ENCODE data around the gene PDE5A. TPM values are rescaled to one million over a fixed set of nuclear protein-coding genes. Genes with fewer than 3 reads are reported as not detected.

The PDE5A gene
- polyA plus RNA-seq, 1 donor (not counting 4 experiments of a cell fraction or from before 2014, with no cell fraction given), result 3.6 TPM

DNA sequence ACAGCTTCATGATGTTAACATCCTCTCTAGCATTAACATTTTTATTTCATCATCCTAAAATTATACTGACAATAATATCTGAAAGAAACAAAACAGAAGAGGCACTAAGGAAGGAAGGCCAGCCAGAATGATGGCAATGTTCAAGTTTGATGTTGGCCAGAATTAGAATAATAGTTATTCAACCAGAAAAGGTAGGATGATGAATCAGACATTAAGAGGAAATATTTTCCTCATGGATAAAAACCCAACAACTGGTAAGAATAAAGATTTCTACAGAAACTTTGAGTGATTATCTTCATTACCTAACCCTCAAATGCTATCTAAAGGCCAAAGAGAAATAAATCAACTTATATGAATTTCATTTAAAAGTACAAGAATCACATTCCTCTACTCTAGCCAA lies 105.2 kb downstream of the PDE5A start:
- peaks cover 11% of the 10 kb centered on the region for H3K4me1 ChIP-seq (ENCODE audit: control insufficient read depth, extremely low read depth, insufficient read depth, low read length)
- no peak overlapping the region for H3K4me2 ChIP-seq (ENCODE audit: control insufficient read depth, extremely low read depth, insufficient read depth, low read depth, low read length)
- TF ChIP-seq, protein P1, sequence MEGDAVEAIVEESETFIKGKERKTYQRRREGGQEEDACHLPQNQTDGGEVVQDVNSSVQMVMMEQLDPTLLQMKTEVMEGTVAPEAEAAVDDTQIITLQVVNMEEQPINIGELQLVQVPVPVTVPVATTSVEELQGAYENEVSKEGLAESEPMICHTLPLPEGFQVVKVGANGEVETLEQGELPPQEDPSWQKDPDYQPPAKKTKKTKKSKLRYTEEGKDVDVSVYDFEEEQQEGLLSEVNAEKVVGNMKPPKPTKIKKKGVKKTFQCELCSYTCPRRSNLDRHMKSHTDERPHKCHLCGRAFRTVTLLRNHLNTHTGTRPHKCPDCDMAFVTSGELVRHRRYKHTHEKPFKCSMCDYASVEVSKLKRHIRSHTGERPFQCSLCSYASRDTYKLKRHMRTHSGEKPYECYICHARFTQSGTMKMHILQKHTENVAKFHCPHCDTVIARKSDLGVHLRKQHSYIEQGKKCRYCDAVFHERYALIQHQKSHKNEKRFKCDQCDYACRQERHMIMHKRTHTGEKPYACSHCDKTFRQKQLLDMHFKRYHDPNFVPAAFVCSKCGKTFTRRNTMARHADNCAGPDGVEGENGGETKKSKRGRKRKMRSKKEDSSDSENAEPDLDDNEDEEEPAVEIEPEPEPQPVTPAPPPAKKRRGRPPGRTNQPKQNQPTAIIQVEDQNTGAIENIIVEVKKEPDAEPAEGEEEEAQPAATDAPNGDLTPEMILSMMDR (optimal IDR thresholded peaks at IDR 0.05 in 1 of 3, IDR thresholded peaks at IDR 0.05 in 1 of 3, conservative IDR thresholded peaks at IDR 0.05 in 1 of 3; ENCODE audit: extremely low read depth in 1 of 3, insufficient read depth in 2 of 3, low read length in 3 of 3), result no peak
- TF ChIP-seq EZH2 (IDR thresholded peaks at IDR 0.05; ENCODE audit: low read length), result no peak
- H3K9ac ChIP-seq (ENCODE audit: control insufficient read depth, extremely low read depth, insufficient read depth, low read length), result no peak overlapping the region
- no peaks in the 10 kb centered on the region for H3K36me3 ChIP-seq (ENCODE audit: control insufficient read depth in 2 of 2, extremely low read depth in 1 of 2, insufficient read depth in 2 of 2, low read length in 2 of 2)
- H4K20me1 ChIP-seq (ENCODE audit: control insufficient read depth, extremely low read depth, insufficient read depth, low read length), result no peaks in the 10 kb centered on the region
- no peak overlapping the region for H3K27ac ChIP-seq (ENCODE audit: control insufficient read depth, insufficient read depth, low read length)
- H3K9me3 ChIP-seq (ENCODE audit: control insufficient read depth, low read depth, low read length), result no peaks in the 10 kb centered on the region
- H3K27me3 ChIP-seq (ENCODE audit: control insufficient read depth, extremely low read depth, insufficient read depth, low read length), result no peaks in the 10 kb centered on the region
- H2AFZ ChIP-seq (ENCODE audit: control insufficient read depth, low read length), result no peak overlapping the region
- H3K4me3 ChIP-seq (ENCODE audit: control insufficient read depth in 2 of 3, extremely low read depth in 1 of 3, insufficient read depth in 2 of 3, low read depth in 1 of 3, low read length in 3 of 3), result no peak overlapping the region
- DNase-seq (ENCODE audit: low read depth, low spot score) (no peak), FAIRE-seq (no peak)
- no peaks in the 10 kb centered on the region for H3K9me1 ChIP-seq (ENCODE audit: control insufficient read depth, extremely low read depth, insufficient read depth, low read length)
- dilution Hi-C loops (cut with MboI; ENCODE audit: extremely low pct_ligation_motif_present, low sequenced_read_pairs), result no loop called here
- H3K79me2 ChIP-seq (ENCODE audit: control insufficient read depth, insufficient read depth, low read length), result no peaks in the 10 kb centered on the region

DNA sequence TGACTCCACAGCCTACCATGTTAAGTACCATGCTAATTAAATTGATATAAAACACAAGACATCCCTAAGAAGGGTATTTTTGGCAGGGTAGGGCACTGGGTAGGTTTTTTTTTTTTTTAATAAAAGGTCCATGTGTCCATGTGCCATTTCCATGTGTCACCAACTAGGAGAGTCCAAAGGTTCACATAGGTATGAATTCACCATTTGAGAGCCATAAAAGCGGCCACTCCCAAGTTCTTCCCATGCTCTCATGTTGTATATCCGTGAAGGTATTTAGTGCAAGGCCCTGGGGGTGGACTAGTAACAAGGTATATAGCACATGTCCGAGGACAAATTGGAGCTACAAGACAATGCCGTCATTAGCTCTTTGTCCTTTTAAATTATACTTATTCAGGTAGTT lies 107.3 kb downstream of the PDE5A start:
- H3K27ac ChIP-seq (ENCODE audit: control insufficient read depth, insufficient read depth, low read length), result no peak overlapping the region
- TF ChIP-seq EZH2 (IDR thresholded peaks at IDR 0.05; ENCODE audit: low read length), result no peak
- TF ChIP-seq, protein P1 (optimal IDR thresholded peaks at IDR 0.05 in 1 of 3, IDR thresholded peaks at IDR 0.05 in 1 of 3, conservative IDR thresholded peaks at IDR 0.05 in 1 of 3; ENCODE audit: extremely low read depth in 1 of 3, insufficient read depth in 2 of 3, low read length in 3 of 3), result no peak
- H3K9me1 ChIP-seq (ENCODE audit: control insufficient read depth, extremely low read depth, insufficient read depth, low read length), result no peaks in the 10 kb centered on the region
- dilution Hi-C loops (cut with MboI; ENCODE audit: extremely low pct_ligation_motif_present, low sequenced_read_pairs), result no loop called here
- H3K36me3 ChIP-seq (ENCODE audit: control insufficient read depth in 2 of 2, extremely low read depth in 1 of 2, insufficient read depth in 2 of 2, low read length in 2 of 2), result peaks cover 0 to 2% of the 10 kb centered on the region in 2 experiments
- DNase-seq (ENCODE audit: low read depth, low spot score), result no peak
- H3K4me1 ChIP-seq (ENCODE audit: control insufficient read depth, extremely low read depth, insufficient read depth, low read length), result peaks cover 11% of the 10 kb centered on the region
- no peaks in the 10 kb centered on the region for H3K27me3 ChIP-seq (ENCODE audit: control insufficient read depth, extremely low read depth, insufficient read depth, low read length)
- no peaks in the 10 kb centered on the region for H3K9me3 ChIP-seq (ENCODE audit: control insufficient read depth, low read depth, low read length)
- H2AFZ ChIP-seq (ENCODE audit: control insufficient read depth, low read length), result no peak overlapping the region
- H3K9ac ChIP-seq (ENCODE audit: control insufficient read depth, extremely low read depth, insufficient read depth, low read length), result no peak overlapping the region
- no peak overlapping the region for H3K4me2 ChIP-seq (ENCODE audit: control insufficient read depth, extremely low read depth, insufficient read depth, low read depth, low read length)
- FAIRE-seq, result no peak
- H3K79me2 ChIP-seq (ENCODE audit: control insufficient read depth, insufficient read depth, low read length), result no peaks in the 10 kb centered on the region
- no peak overlapping the region for H3K4me3 ChIP-seq (ENCODE audit: control insufficient read depth in 2 of 3, extremely low read depth in 1 of 3, insufficient read depth in 2 of 3, low read depth in 1 of 3, low read length in 3 of 3)
- H4K20me1 ChIP-seq (ENCODE audit: control insufficient read depth, extremely low read depth, insufficient read depth, low read length), result no peaks in the 10 kb centered on the region

All from keratinocyte (primary cell).